ENCODE measurements around the gene PHOSPHO2. TPM values are rescaled to one million over a fixed set of nuclear protein-coding genes. Genes with fewer than 3 reads are reported as not detected.

The PHOSPHO2 gene
- polyA plus RNA-seq (ENCODE audit: insufficient read length in 4 of 4), result 10 to 100 TPM; 10.3 to 19.7 (median 14.7) TPM

GRCh38 chr2:169694113-169694893 is at the start of gene PHOSPHO2, which contains the start of gene CFAP210:
Gene PHOSPHO2 (plus strand): TSS chr2:169694469. CDS start chr2:169700972, 6,503 bp downstream.
Gene CFAP210 (minus strand): TSS chr2:169694405. CDS start chr2:169694327, 78 bp downstream.
- peak; percentile 80 to 92 (median 90) for DNase-seq (ENCODE audit: low read depth in 4 of 4, low spot score in 2 of 4)

- no peak for DNase-seq (ENCODE audit: low read depth in 4 of 4, low spot score in 2 of 4)
Observed at GRCh38 chr2:169647496-169647895, 46.8 kb upstream of the PHOSPHO2 start.

DNA sequence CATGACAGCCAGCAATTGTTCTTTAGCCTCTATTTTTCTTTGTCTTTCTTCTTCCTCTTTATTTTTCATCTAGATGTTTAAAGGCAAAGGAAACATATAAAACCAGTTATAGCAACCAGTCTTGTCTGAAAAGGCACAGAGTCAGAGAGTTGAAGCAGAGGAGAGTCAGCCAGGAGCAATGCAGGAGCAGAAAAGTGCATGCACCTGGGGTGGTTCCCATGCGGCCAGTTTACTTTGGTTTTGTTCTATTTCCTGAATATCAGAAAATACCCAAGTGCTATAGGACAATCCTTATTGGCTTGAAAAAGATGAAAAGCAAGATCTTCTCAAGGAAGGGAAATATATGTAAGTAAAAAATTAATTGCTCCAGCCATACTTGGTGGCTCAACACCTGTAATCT is 45.0 kb upstream of the PHOSPHO2 start:
- no peak for DNase-seq (ENCODE audit: low read depth in 4 of 4, low spot score in 2 of 4)

GRCh38 chr2:169653636-169654035 is 40.6 kb upstream of the PHOSPHO2 start:
- DNase-seq (ENCODE audit: low read depth in 4 of 4, low spot score in 2 of 4), result no peak

DNA sequence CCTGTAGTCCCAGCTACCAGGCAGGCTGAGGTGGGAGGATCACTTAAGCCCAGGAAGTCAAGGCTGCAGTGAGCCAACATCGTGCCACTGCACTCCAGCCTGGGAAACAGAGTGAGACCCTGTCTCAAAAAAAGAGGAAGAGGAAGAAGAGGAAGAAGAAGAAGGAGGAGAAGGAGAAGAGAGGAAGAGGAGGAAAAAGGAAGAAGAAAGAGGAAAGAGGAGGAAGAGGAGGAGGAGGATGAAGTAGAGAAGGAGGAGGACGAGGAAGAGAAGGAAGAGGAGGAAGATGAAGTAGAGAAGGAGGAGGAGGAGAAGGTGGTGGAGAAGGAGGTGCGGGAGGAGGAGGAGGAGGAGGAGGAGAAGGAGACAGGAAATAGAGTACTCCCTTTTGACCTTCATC is 38.1 kb upstream of the PHOSPHO2 start:
- no peak for DNase-seq (ENCODE audit: low read depth in 4 of 4, low spot score in 2 of 4)

- no peak for DNase-seq (ENCODE audit: low read depth in 4 of 4, low spot score in 2 of 4)
Observed at GRCh38 chr2:169658877-169659276, 35.4 kb upstream of the PHOSPHO2 start.

- no peak for DNase-seq (ENCODE audit: low read depth in 4 of 4, low spot score in 2 of 4)
Observed at GRCh38 chr2:169659320-169659719, 34.9 kb upstream of the PHOSPHO2 start.

DNA sequence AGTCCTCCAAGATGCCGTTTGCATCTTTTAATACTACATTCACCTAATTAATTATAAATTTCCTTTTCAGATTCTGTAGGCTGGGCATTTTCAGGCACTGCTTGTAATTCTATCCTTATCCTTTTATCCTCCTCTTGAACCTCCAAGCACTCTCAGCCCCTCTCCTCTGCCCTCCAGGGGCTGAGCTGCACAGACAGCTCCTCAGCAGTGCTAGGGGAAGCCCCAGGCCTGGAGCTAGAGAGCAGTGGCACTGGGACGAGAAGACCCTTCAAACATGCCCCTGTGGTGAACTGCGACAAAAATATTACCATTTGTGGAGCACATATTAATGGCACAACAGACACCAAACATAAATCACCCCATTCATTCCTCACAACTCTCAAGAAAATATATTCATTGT is 33.0 kb upstream of the PHOSPHO2 start:
- DNase-seq (ENCODE audit: low read depth in 4 of 4, low spot score in 2 of 4), result no peak

GRCh38 chr2:169662744-169663143 is 31.5 kb upstream of the PHOSPHO2 start:
- no peak for DNase-seq (ENCODE audit: low read depth in 4 of 4, low spot score in 2 of 4)

- DNase-seq (ENCODE audit: low read depth in 4 of 4, low spot score in 2 of 4), result no peak
Observed at GRCh38 chr2:169663247-169663646, 31.0 kb upstream of the PHOSPHO2 start.

DNA sequence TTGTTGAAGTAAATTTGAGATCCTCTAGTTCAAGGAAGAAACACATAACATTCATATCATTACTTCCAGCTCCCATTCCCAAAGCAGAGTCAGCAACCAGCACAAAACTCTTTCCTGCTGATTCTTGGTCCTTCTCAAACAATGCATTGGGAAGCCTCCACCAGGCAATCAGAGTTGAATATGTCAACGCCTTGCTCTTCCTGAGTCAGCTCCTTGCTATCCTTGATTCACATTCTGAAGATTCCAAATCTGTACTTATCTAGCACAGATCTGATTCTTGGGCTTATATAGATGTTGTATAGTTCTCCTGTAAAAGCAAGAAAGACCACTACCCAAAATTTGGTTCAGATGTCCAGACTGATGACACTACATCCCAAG is 29.7 kb upstream of the PHOSPHO2 start:
- DNase-seq (ENCODE audit: low read depth in 4 of 4, low spot score in 2 of 4), result no peak

DNA sequence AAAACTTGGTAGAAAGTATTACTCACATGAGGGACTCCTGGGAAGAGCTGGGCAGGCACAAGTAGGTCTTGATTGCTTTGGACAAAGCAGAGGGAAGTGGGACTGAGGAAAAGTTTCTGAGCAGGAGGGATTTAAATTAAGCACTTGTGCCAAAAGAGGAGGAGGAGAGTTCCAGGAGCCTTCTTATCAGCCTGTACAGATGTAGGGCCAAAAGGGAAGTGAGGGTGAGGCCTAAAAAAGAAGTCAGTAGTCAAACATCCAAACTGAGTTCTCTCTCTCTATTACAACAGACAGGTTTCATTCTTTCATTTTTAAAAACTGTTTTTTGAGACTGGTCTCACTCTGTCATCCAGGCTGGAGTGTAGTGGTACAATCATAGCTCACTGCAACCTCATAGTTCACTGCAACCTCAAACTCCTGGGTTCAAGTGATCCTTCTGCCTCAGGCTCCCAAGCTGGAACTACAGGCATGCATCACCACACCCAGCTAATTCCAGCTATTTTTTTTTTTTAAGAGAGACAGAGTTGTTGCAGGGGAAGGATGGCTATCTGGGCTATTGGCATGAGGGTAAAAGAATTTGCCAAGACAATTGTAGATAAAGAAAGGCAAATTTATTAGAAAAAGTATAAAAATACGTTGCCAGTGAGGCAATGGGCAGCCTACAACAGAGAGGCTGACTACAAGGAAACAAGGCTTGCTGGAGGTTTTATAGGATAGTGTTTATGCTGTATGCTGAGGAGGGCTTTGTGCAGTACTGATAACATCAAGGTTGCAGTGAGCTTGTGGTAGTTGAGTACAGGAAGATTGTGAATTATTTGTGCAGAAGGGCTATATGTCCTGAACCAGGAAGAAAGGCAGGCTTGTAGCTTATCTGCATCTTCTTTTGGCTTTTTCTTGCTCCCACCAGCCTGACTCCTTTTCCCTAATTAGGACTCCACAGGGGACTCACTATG is 29.0 kb upstream of the PHOSPHO2 start:
- no peak for DNase-seq (ENCODE audit: low read depth in 4 of 4, low spot score in 2 of 4)

GRCh38 chr2:169667583-169667982 is 26.7 kb upstream of the PHOSPHO2 start:
- DNase-seq (ENCODE audit: low read depth in 4 of 4, low spot score in 2 of 4), result no peak

- DNase-seq (ENCODE audit: low read depth in 4 of 4, low spot score in 2 of 4), result no peak
Observed at GRCh38 chr2:169670215-169670651, 24.0 kb upstream of the PHOSPHO2 start.

DNA sequence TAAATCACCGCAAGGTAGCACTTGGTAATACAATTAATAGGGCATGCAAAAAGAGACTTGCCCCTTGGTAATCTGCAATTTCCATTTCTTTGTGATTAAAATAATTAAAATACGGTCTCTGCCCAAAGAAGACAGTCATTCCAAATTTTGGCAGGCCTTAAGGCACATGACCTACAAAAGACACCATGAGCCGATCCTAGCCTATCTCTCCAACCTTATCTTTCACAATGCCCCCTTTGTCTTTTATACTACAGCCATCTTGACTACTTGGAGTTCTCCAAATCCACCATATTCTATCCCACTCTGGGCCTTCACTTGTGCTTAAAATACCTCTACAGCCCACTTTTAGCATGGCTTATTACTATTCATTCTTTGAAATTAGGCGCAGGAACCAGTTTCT is 23.3 kb upstream of the PHOSPHO2 start:
- no peak for DNase-seq (ENCODE audit: low read depth in 4 of 4, low spot score in 2 of 4)

DNA sequence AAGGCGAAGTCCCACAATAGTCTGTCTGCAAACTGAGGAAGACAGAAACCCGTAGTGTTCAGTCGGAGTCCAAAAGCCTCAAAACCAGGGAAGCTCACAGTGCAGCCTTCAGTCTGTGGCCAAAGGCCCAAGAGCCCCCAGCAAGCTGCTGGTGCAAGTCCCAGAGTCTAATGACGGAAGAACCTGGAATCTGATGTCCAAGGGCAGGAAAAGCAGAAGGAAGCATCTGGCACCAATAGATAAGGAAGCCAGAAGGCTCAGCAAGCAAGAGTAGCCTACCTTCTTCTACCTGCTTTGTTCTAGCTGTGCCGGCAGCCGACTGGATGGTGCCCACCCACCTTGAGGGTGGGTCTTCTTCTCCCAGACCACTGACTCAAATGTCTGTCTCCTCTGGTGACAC is 21.9 kb upstream of the PHOSPHO2 start:
- DNase-seq (ENCODE audit: low read depth in 4 of 4, low spot score in 2 of 4), result no peak

- DNase-seq (ENCODE audit: low read depth in 4 of 4, low spot score in 2 of 4), result no peak
Observed at GRCh38 chr2:169673106-169673505, 21.2 kb upstream of the PHOSPHO2 start.

GRCh38 chr2:169673921-169674320 is 20.3 kb upstream of the PHOSPHO2 start:
- no peak for DNase-seq (ENCODE audit: low read depth in 4 of 4, low spot score in 2 of 4)

GRCh38 chr2:169676357-169676756 is 17.9 kb upstream of the PHOSPHO2 start:
- DNase-seq (ENCODE audit: low read depth in 4 of 4, low spot score in 2 of 4), result no peak

DNA sequence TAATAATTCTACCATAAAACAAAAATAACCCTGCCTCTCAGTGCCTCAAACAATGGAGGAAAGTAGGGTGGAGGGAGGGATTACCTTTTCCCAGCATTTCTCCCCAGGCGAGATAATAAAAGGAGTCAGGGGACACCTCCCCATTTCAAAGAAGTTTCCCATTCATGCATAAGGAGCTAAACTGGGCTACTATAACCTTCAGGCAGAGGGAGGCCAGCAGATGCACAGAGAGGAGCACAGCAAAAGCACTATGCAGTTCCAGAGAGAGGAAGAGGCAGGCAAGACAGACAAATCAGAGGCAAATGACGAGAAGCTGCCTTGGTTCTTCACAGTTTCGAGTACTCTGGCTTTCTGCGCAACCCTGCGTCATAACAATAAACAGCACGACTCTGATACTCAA is 17.4 kb upstream of the PHOSPHO2 start:
- no peak for DNase-seq (ENCODE audit: low read depth in 4 of 4, low spot score in 2 of 4)

DNA sequence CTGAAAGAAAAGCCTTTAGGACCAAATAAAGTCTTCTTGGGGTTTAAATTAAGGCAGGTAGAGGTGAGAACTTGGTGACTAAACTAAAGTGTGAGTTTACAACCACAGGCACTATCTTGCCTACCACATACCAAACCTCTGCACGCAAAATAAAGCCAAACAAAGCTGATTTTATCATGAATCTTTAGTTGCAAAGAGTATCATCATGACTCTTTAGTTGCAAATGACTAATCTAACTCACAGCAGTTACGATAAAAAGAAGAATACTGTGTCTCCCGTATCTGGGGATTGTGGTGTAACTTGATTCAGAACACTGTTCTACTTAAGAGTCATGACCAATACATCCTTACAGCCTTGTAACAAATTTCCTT is 11.2 kb upstream of the PHOSPHO2 start:
- DNase-seq (ENCODE audit: low read depth in 4 of 4, low spot score in 2 of 4), result no peak
